Tibial nerve (tissue), 4 donors: ENCODE results near the gene SLCO3A1.

Experiments
- CTCF ChIP-seq, 5 experiments: fragments of 200-600 bp in 3 of 5; fragments of 450-650 bp in 2 of 5; sonication (generic) in 3 of 5; IDR thresholded peaks; one replicate each; pipeline ENCODE4 v1.5.1; 2016 to 2019; ENCODE audit warnings: antibody characterized with exemption in 5 of 5, mild to moderate bottlenecking in 3 of 5, moderate library complexity in 2 of 5
- EP300 ChIP-seq, 2 donors: sonication (generic); formaldehyde crosslinking; IDR thresholded peaks; one replicate each; pipeline ENCODE4 v1.6.1; 2017; ENCODE audit warnings: antibody characterized with exemption in 2 of 2, mild to moderate bottlenecking in 1 of 2
- POLR2A ChIP-seq, 2 donors: fragments of 450-650 bp; IDR thresholded peaks; one replicate each; pipeline ENCODE4 v1.6.1; 2017; ENCODE audit warnings: antibody characterized with exemption in 2 of 2, mild to moderate bottlenecking in 2 of 2, moderate library complexity in 2 of 2

- TF ChIP-seq CTCF (IDR thresholded peaks at IDR 0.05) (no peak), POLR2A (IDR thresholded peaks at IDR 0.05) (no peak), EP300 (IDR thresholded peaks at IDR 0.05) (no peak)
These were observed 17.5 kb downstream of the SLCO3A1 start for GRCh38 chr15:91870876-91871537.
